ENCODE results near the gene GSN. TPM values are rescaled to one million over a fixed set of nuclear protein-coding genes. Genes with fewer than 3 reads are reported as not detected.

Gene GSN
- total and polyA plus RNA-seq, 12 donors: 78.5 to 735 (median 293) TPM

- H3K9me3 ChIP-seq (replicated peaks in 1 of 3): no peaks in the 10 kb centered on the region
- H3K4me3 ChIP-seq: no peak overlapping the region
- WGBS, 4 donors: 63 to 76% (median 70%) methylated on average over 3 to 7 of the region's 7 CpGs
- peak overlapping the region in 2 of 5 donors; percentile 40 to 81 for H3K27ac ChIP-seq
- TF ChIP-seq POLR2A (IDR thresholded peaks at IDR 0.05): no peak
- no peak for TF ChIP-seq CTCF (IDR thresholded peaks at IDR 0.05)
- peaks cover 21 to 72% of the 10 kb centered on the region in 2 donors for H3K4me1 ChIP-seq (replicated peaks in 1 of 2)
- H3K27me3 ChIP-seq: no peaks in the 10 kb centered on the region
- H3K36me3 ChIP-seq (replicated peaks in 1 of 2): no peaks in the 10 kb centered on the region
- DNase-seq: peak in 1 of 7 donors; percentile 45
- intact Hi-C loops (cut with DNase I): no loop called here
These were observed 28.5 kb downstream of the GSN start for GRCh38 chr9:121296213-121297127.

DNA sequence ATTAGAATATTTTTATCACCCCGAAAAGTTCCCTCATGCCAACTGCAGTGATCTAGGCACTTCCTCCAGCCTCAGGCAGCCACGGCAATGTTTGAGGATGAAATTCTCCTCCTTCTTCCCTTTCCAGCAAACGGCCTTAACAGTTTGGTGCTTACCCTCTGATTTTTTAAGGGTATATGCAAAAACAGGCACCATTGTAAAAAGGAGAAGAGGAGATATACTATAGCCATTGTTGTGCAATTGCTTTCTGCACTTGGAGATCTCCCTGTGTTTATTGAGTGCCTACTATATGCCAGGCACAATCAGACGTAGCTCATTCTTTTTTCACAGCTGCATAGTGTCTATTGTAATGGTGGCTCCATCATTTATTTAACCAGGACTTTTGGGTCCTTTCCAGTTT, 29.4 kb downstream of the GSN start:
- no peak overlapping the region for H3K4me3 ChIP-seq
- H3K36me3 ChIP-seq (replicated peaks in 1 of 2): peaks cover 0 to 6% of the 10 kb centered on the region in 2 donors
- peaks cover 21 to 72% of the 10 kb centered on the region in 2 donors for H3K4me1 ChIP-seq (replicated peaks in 1 of 2)
- peak overlapping the region in 2 of 5 donors; percentile 51 to 81 for H3K27ac ChIP-seq
- H3K27me3 ChIP-seq: no peaks in the 10 kb centered on the region
- DNase-seq: no peak
- no peak for TF ChIP-seq POLR2A (IDR thresholded peaks at IDR 0.05)
- no peak for TF ChIP-seq CTCF (IDR thresholded peaks at IDR 0.05)
- 51 to 66% (median 64%) methylated on average over 4 of the region's 4 CpGs for WGBS, 4 donors
- intact Hi-C loops (cut with DNase I): no loop called here
- no peaks in the 10 kb centered on the region for H3K9me3 ChIP-seq (replicated peaks in 1 of 3)

DNA sequence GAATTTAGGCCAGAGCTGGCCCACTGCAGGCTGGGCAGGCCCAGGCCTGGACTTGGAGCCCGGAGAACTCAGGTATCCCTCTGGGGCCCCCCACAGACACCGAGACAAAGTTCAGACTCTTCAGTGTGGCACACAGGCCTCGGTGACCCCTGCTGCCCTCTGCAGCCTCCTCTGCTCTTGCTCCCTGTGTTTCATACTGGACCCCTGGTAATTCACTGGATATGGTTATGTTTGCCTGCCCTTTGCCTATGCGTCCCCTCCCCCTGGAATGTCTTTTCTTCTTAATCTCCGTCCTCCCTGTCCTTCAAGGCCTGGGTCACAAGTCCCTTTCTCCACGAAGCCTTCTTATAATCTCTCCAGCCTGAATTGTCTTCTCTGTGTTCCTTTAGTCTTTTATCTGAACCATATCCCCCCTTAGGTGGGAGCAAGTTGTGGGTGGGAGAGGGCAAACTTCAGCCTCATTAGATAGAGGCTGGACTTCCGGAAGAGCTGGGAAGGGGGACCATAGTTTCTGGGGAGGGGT, 30.1 kb downstream of the GSN start:
- H3K4me3 ChIP-seq: no peak overlapping the region
- no peaks in the 10 kb centered on the region for H3K27me3 ChIP-seq
- intact Hi-C loops (cut with DNase I): no loop called here
- peaks cover 21 to 72% of the 10 kb centered on the region in 2 donors for H3K4me1 ChIP-seq (replicated peaks in 1 of 2)
- TF ChIP-seq CTCF (IDR thresholded peaks at IDR 0.05): no peak
- TF ChIP-seq POLR2A (IDR thresholded peaks at IDR 0.05): no peak
- peak in 1 of 7 donors; percentile 48 for DNase-seq
- H3K9me3 ChIP-seq (replicated peaks in 1 of 3): no peaks in the 10 kb centered on the region
- H3K36me3 ChIP-seq (replicated peaks in 1 of 2): peaks cover 0 to 12% of the 10 kb centered on the region in 2 donors
- 83 to 87% (median 85%) methylated on average over 7 of the region's 7 CpGs for WGBS, 4 donors
- H3K27ac ChIP-seq: peak overlapping the region in 3 of 5 donors; percentile 43 to 81 (median 51)

DNA sequence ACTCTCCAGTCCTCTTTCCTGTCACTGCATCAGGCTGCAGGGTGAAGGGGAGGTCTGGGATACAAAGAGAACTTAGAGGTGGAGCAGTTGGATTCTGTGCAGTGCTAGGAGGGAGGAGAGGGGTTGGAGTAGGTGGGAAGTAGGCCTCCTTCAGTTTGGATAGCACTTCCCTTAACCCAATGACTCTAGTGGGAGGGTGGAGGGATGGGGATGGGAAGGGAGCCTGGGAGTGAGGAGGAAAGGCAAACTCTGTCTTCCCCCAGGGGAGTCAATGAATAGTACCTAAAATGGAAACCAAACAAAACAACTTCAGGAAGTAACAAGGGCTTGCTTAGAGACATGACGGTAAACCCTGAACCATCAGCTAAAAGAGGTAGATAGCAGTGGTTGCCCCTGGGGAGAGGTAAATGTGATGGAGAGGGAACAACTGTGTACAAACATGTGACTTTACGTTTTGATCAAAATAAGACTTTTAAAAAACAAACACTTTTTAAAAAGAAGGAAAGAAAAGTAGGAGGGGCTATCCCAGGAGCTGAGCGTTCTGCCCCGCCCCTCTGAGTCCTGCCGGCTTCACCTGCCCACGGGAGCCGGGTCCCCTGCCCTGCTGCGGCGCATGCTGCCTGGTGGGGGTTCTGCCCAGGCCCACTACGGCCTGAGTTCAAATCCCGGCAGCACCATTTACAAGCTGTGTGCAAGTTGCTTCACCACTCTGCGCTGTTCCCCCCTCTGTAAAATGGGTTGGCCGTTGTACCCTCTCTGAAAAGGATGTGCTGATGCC, 30.9 kb downstream of the GSN start:
- intact Hi-C loops (cut with DNase I): no loop called here
- peaks cover 19 to 69% of the 10 kb centered on the region in 2 donors for H3K4me1 ChIP-seq (replicated peaks in 1 of 2)

More for the DNA sequence above, 30.9 kb downstream of the GSN start:
- TF ChIP-seq POLR2A (IDR thresholded peaks at IDR 0.05): no peak
- no peak for TF ChIP-seq CTCF (IDR thresholded peaks at IDR 0.05)
- Histone ChIP-seq H3K36me3 (replicated peaks in 1 of 2) (peaks cover 0 to 20% of the 10 kb centered on the region in 2 donors), H3K27ac (peak overlapping the region in 4 of 5 donors; percentile 34 to 81 (median 47)), H3K9me3 (replicated peaks in 1 of 3) (no peaks in the 10 kb centered on the region), H3K27me3 (no peaks in the 10 kb centered on the region), H3K4me3 (peak overlapping the region in 2 of 4 donors; percentile 31 to 64)
- 42 to 54% (median 50%) methylated on average over 9 to 13 of the region's 13 CpGs for WGBS, 4 donors
- DNase-seq: peak in 1 of 7 donors; percentile 53

Measured in adrenal gland (tissue), 12 donors.